NCI-H460 (cell line): ENCODE data around the gene FREM2. TPM values are rescaled to one million over a fixed set of nuclear protein-coding genes. Genes with fewer than 3 reads are reported as not detected.

ENCODE experiments used
- DNase-seq: peaks from one replicate; pipeline ENCODE4 v3.0.0-alpha.2; 2016; ENCODE audit warnings: low read depth; ENCODE audit errors: extremely low read depth
- polyA plus RNA-seq: library from polyadenylated mRNA; depleted of rRNA; stranded (reverse); fragments of >200 nt; gene quantifications from 2 replicates; pipeline ENCODE4 v1.2.3, GENCODE V29; 2014; cell fraction: nucleus; rRNA removed
- total RNA-seq: library from RNA; depleted of rRNA; stranded (reverse); fragments of >200 nt; shearing (Covaris generic); gene quantifications from 2 replicates; pipeline ENCODE4 v1.2.3, GENCODE V29; 2014; rRNA removed

FREM2 gene
- 0.17 and 0.37 TPM in 2 replicates for total RNA-seq
- 0.03 and 0.12 TPM in 2 replicates for polyA plus RNA-seq

- DNase-seq: peak; percentile 19
These were observed at the start of gene FREM2 for GRCh38 chr13:38686577-38687245. Gene FREM2 (plus strand): TSS chr13:38687077. CDS start chr13:38687345, 268 bp downstream.

GRCh38 chr13:38637576-38637975, 49.3 kb upstream of the FREM2 start:
- DNase-seq: no peak

DNA sequence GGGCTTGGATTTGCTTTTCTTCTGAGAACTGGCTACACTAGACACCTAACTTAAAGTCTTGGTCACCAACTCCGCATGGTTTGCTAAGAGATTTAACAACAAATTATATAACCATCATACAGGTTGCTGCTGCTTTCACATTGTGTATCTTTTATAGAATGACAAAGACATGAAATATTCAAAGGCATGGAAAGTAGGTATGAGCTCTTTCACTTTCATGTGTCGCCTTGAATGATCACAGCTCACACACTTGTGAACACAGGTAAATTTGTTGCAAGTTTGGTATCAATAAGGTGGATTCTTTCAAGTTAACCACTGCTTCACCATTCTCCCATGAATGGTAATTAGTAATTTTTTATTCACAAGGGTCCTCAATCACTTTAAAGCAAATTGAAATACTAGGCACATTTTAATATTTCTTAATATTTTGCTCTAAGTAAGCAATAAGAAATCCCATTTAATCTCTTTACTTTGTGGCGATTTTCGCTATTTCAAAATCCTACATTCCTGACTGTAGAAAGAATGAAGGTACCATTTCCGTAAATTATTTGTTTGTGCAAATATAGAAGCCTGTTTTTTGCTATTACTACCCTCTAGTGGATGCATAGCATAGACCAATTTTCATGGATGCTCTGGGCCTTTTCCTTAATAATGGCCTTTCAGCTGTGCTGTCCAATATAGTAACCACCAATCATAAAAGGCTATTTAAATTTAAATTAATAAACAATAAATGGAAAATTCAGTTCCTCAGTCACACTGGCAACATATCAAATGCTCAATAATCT, 45.5 kb upstream of the FREM2 start:
- DNase-seq: no peak

DNA sequence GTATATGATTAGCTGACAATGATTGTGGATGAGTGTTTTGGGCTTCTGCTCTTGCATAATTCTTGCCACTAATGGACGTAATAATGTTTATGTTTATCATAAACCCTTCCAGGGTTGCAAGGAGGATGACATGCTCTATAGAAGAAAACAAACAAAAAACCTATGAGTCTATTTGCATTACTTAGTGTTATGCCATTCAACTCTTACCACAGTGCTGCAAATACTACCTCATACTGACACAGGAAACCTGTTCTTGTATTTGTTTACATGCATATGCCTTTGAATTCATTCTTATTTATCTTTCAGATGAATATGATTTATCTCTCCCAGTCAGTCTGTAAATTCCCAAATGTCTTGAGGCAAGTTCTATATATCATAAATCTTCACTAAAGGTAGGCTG, 39.6 kb upstream of the FREM2 start:
- peak; percentile 32 for DNase-seq

- DNase-seq: no peak
These were observed 38.0 kb upstream of the FREM2 start for GRCh38 chr13:38648912-38649311.

- no peak for DNase-seq
These were observed 30.2 kb upstream of the FREM2 start for GRCh38 chr13:38656699-38657098.

DNA sequence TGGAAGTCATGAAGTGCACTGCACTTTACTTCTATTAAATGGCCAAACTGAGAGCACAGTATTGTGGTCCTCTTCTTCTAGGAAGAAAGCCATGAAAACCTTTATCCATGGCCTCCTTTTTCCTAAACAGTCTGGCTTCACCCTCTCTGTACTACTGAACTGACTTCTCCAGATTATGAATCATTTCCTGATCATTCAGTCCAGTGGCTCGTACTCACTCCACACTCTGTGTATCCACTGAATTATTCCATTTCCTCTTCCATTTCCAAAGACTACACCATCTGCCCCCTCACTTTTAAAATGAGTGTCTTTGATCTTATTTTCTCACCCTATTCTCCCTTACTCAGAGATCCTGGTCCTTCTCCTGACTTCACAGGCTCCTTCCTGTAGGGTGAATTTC, 29.7 kb upstream of the FREM2 start:
- no peak for DNase-seq

DNA sequence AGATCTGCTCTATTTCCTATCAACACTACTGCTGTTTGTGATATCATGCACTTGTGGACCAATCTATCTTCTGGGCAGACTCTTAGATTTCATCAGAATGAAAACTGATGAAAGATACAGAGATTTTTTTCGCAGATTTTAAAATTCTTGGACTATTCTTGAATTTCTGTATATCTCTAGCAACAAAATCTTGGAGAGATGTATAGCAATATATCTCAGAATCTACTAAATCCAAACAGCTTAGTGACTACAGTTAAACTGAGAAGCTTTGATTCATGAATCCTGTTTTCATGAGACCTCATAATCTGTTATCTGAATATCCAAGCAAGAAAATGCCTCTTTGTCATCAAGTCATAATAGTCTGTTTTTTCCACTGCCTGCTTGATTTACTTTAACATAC, 28.0 kb upstream of the FREM2 start:
- no peak for DNase-seq

DNA sequence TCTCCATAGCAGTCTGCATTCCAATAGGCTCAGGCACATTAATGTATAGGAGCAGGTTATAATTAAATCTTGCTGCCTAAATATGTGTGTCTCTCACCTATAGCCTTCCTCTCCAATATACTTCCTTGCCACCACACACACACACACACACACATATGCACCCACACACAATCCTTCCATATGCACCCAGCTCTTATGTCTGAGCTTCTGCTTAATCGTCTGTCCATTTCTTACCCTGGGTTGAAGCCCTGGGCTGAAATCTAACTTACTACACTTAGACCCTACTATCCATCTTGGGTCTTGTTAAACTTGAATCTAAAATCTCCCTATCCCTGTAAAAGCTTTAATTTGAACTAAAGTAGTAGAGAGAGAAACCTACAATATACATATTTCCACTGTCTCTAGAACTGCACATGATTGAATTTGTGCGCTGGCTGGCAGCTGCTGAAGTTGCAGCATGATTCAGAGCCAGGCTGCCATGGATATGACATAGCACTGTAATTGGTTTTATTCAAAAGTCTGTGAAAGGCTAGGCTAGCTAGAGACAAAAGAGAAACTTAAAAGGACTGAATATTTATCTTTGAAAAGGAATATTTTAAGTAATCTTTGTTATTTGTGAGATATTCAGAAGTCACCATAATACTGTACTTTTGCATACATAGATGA, 25.7 kb upstream of the FREM2 start:
- no peak for DNase-seq

DNA sequence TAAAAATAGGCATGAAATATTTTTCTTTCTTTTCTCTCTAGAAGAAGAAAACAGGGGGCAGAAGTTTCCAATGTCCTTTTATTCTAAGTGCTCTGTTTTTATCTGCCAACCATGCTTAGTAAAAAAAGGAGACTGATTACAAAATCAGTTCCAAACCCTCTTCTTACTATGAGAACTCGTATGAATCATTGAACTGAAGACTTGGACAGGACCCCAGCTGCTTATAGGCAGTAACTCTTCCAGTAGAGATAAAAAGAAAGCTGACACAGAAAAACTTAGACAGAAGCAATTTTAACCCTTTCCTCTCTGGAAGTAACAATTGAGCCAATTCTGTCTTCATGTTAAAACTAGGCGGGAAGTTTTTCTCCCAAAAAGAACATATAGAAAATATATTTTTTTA, 24.5 kb upstream of the FREM2 start:
- DNase-seq: no peak

DNA sequence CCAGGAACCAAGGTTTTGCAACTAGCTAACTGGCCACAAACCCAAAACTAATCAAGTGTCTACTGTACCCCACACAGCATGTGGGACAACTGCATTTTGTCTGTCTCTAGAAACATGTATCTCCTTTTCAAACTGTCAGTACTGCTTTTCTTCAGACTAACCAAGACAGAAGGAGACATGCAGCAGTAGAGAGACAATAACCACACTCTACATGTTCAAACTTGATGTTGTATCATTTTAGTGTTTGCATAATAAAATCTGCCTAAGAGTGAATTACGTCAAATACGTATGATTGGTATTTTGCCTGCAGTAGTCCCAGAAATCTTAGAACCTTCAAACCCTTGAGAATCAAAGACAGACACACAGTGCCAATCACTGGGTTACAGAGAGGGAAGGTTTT, 22.0 kb upstream of the FREM2 start:
- DNase-seq: no peak

DNA sequence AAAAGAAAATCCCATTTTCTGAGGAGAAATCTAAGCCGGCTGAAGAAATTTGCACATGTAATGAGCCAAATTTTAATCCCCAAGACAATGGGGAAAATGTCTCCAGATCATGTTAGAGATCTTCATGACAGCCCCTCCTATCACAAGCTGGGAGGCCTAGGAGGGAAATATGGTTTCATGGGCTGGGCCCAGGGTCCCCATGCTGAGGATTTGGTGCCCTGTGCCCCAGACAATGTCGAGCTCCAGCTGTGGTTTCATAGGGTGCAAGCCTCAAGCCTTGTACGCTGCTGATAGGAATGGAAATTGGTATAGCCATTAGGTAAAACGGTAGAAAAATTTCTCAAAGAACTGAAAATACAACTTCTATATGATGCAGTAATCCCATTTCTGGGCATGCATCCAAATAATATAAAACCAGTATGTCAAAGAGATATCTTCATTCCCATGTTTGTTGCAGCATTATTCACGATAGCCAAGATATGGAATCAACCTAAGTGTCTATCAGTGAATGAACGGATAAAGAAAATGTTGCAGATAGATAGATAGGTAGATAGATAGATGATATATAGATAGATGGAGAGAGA, 19.3 kb upstream of the FREM2 start:
- no peak for DNase-seq

- DNase-seq: no peak
These were observed 17.5 kb upstream of the FREM2 start for GRCh38 chr13:38669234-38669964.

GRCh38 chr13:38670627-38671026, 16.2 kb upstream of the FREM2 start:
- DNase-seq: no peak

- no peak for DNase-seq
These were observed 14.9 kb upstream of the FREM2 start for GRCh38 chr13:38671980-38672379.

DNA sequence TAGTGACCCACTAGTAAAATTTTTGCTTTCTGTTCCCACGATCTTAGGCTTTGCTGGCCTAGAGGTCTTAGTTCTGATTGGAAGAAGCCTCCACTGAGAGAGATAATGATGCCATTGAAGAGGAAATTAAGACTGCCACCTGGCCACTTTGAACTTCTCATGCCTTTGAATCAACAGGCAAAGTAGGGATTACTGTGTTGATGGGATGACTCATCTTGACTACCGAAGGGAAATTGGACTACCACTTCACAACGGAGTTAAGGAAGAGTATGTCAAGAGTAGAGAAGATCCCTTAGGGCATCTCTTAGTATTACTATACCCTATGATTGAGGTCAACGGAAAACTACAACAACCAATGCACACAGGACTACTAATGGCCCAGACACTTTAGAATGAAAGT, 12.7 kb upstream of the FREM2 start:
- DNase-seq: no peak

DNA sequence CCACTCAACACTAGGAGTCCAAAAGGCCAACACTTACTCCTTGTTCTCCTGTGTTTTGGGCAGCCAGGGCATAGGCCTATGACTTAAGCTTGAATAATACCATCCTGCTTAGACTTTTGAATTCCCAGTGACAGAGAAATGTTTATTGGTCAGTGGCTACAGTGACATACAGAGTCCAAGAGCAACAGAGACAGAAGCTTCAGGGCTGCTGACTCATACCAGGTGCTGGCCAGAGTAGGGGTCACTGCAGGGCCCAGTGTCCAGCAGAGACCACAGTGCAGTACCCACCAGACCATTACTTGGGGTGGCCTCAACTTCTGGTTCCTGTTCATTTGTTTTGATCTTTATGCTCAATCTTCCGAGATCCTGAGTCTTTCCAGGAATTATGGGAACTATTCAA, 6.0 kb upstream of the FREM2 start:
- DNase-seq: no peak

DNA sequence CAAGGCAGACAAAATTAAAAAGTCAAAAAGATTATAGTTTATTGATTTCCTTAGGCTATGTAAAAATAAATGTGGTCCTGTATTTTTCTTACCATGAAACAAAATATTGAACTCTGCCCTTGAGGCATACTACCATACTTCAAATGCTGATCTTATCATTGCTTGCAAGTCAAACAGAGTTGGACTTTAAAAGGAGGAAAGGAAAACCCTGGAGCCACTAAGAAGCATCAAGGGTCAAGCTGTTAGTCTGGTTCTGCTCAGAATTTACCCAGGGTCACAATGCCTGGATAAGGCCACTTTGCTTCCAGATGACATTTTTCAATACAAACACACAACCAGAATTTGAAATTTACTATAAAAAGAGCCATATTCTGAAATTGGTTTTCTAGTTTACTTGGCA, 2.2 kb upstream of the FREM2 start:
- no peak for DNase-seq

GRCh38 chr13:38685431-38685830, 1.4 kb upstream of the FREM2 start:
- no peak for DNase-seq

- DNase-seq: no peak
These were observed 802 bp upstream of the FREM2 start for GRCh38 chr13:38685974-38686576.
